ENCODE measurements around the gene MAP7D2.
"Not testable (repeated sequence)": the region's sequence is repeated elsewhere in the genome, so short reads cannot be mapped to it uniquely, and the experiment has no call there.

MAP7D2 gene

GRCh38 chrX:20130357-20130756, 13.7 kb upstream of the MAP7D2 start:
- Mint-ChIP-seq H3K9me3 (no peaks in the 10 kb centered on the region), H3K27ac (no peak overlapping the region), H3K4me1 (ENCODE audit: low read depth) (no peaks in the 10 kb centered on the region), H3K27me3 (ENCODE audit: low read depth) (no peaks in the 10 kb centered on the region), H3K4me3 (no peak overlapping the region), H3K36me3 (ENCODE audit: low read depth) (peaks cover 16% of the 10 kb centered on the region)
- DNase-seq (ENCODE audit: low spot score) = no peak

- Mint-ChIP-seq H3K4me3 (no peak overlapping the region), H3K27ac (no peak overlapping the region), H3K27me3 (ENCODE audit: low read depth) (no peaks in the 10 kb centered on the region), H3K9me3 (no peaks in the 10 kb centered on the region), H3K4me1 (ENCODE audit: low read depth) (no peaks in the 10 kb centered on the region), H3K36me3 (ENCODE audit: low read depth) (peaks cover 16% of the 10 kb centered on the region)
- no peak for DNase-seq (ENCODE audit: low spot score)
Observed at GRCh38 chrX:20129547-20129946, 12.8 kb upstream of the MAP7D2 start.

GRCh38 chrX:20128670-20129069, 12.0 kb upstream of the MAP7D2 start:
- Mint-ChIP-seq H3K36me3 (ENCODE audit: low read depth) (peaks cover 13% of the 10 kb centered on the region), H3K27me3 (ENCODE audit: low read depth) (no peaks in the 10 kb centered on the region), H3K27ac (no peak overlapping the region), H3K4me1 (ENCODE audit: low read depth) (no peaks in the 10 kb centered on the region), H3K4me3 (no peak overlapping the region), H3K9me3 (no peaks in the 10 kb centered on the region)
- DNase-seq (ENCODE audit: low spot score) = no peak

- H3K4me3 Mint-ChIP-seq; H3K36me3 Mint-ChIP-seq (ENCODE audit: low read depth); DNase-seq (ENCODE audit: low spot score); H3K27me3 Mint-ChIP-seq (ENCODE audit: low read depth); H3K4me1 Mint-ChIP-seq (ENCODE audit: low read depth); H3K9me3 Mint-ChIP-seq; H3K27ac Mint-ChIP-seq: not testable (repeated sequence)
Observed at GRCh38 chrX:20127440-20127839, 10.7 kb upstream of the MAP7D2 start.

GRCh38 chrX:20126833-20127232, 10.1 kb upstream of the MAP7D2 start:
- H3K36me3 Mint-ChIP-seq (ENCODE audit: low read depth); H3K9me3 Mint-ChIP-seq; H3K27ac Mint-ChIP-seq; DNase-seq (ENCODE audit: low spot score); H3K4me1 Mint-ChIP-seq (ENCODE audit: low read depth); H3K4me3 Mint-ChIP-seq; H3K27me3 Mint-ChIP-seq (ENCODE audit: low read depth): not testable (repeated sequence)

GRCh38 chrX:20124964-20125363, 8.3 kb upstream of the MAP7D2 start:
- H3K27me3 Mint-ChIP-seq (ENCODE audit: low read depth) = no peaks in the 10 kb centered on the region
- DNase-seq (ENCODE audit: low spot score) = no peak
- H3K36me3 Mint-ChIP-seq (ENCODE audit: low read depth) = no peaks in the 10 kb centered on the region
- H3K4me1 Mint-ChIP-seq (ENCODE audit: low read depth) = no peaks in the 10 kb centered on the region
- H3K27ac Mint-ChIP-seq = no peak overlapping the region
- no peaks in the 10 kb centered on the region for H3K9me3 Mint-ChIP-seq
- no peak overlapping the region for H3K4me3 Mint-ChIP-seq

- Mint-ChIP-seq H3K4me3 (no peak overlapping the region), H3K27me3 (ENCODE audit: low read depth) (peaks cover 30% of the 10 kb centered on the region), H3K27ac (no peak overlapping the region), H3K36me3 (ENCODE audit: low read depth) (no peaks in the 10 kb centered on the region), H3K9me3 (no peaks in the 10 kb centered on the region), H3K4me1 (ENCODE audit: low read depth) (peaks cover 3% of the 10 kb centered on the region)
- no peak for DNase-seq (ENCODE audit: low spot score)
Observed at GRCh38 chrX:20118065-20118824, 1.5 kb upstream of the MAP7D2 start.

- peaks cover 3% of the 10 kb centered on the region for H3K4me1 Mint-ChIP-seq (ENCODE audit: low read depth)
- H3K9me3 Mint-ChIP-seq = no peaks in the 10 kb centered on the region
- DNase-seq (ENCODE audit: low spot score) = no peak
- H3K36me3 Mint-ChIP-seq (ENCODE audit: low read depth) = no peaks in the 10 kb centered on the region
- peak overlapping the region; percentile 15 for H3K4me3 Mint-ChIP-seq
- H3K27me3 Mint-ChIP-seq (ENCODE audit: low read depth) = peaks cover 30% of the 10 kb centered on the region
- H3K27ac Mint-ChIP-seq = no peak overlapping the region
Observed at GRCh38 chrX:20116087-20116576, 575 bp downstream of the MAP7D2 start.

- Mint-ChIP-seq H3K9me3 (no peaks in the 10 kb centered on the region), H3K36me3 (ENCODE audit: low read depth) (no peaks in the 10 kb centered on the region), H3K4me1 (ENCODE audit: low read depth) (no peaks in the 10 kb centered on the region), H3K4me3 (no peak overlapping the region), H3K27me3 (ENCODE audit: low read depth) (peaks cover 21% of the 10 kb centered on the region), H3K27ac (no peak overlapping the region)
- no peak for DNase-seq (ENCODE audit: low spot score)
Observed at GRCh38 chrX:20112022-20112774, 4.5 kb downstream of the MAP7D2 start.

- H3K9me3 Mint-ChIP-seq = no peaks in the 10 kb centered on the region
- H3K4me1 Mint-ChIP-seq (ENCODE audit: low read depth) = no peaks in the 10 kb centered on the region
- no peak overlapping the region for H3K27ac Mint-ChIP-seq
- no peak overlapping the region for H3K4me3 Mint-ChIP-seq
- no peaks in the 10 kb centered on the region for H3K36me3 Mint-ChIP-seq (ENCODE audit: low read depth)
- peaks cover 19% of the 10 kb centered on the region for H3K27me3 Mint-ChIP-seq (ENCODE audit: low read depth)
- DNase-seq (ENCODE audit: low spot score) = no peak
Observed at GRCh38 chrX:20111271-20111670, 5.4 kb downstream of the MAP7D2 start.

- no peak for DNase-seq (ENCODE audit: low spot score)
- Mint-ChIP-seq H3K9me3 (no peaks in the 10 kb centered on the region), H3K27me3 (ENCODE audit: low read depth) (no peaks in the 10 kb centered on the region), H3K36me3 (ENCODE audit: low read depth) (no peaks in the 10 kb centered on the region), H3K4me1 (ENCODE audit: low read depth) (no peaks in the 10 kb centered on the region), H3K27ac (no peak overlapping the region), H3K4me3 (no peak overlapping the region)
Observed at GRCh38 chrX:20101934-20102581, 14.6 kb downstream of the MAP7D2 start.

- H3K4me3 Mint-ChIP-seq = no peak overlapping the region
- H3K36me3 Mint-ChIP-seq (ENCODE audit: low read depth) = no peaks in the 10 kb centered on the region
- no peak for DNase-seq (ENCODE audit: low spot score)
- H3K4me1 Mint-ChIP-seq (ENCODE audit: low read depth) = no peaks in the 10 kb centered on the region
- H3K9me3 Mint-ChIP-seq = no peaks in the 10 kb centered on the region
- H3K27ac Mint-ChIP-seq = no peak overlapping the region
- peaks cover 3% of the 10 kb centered on the region for H3K27me3 Mint-ChIP-seq (ENCODE audit: low read depth)
Observed at GRCh38 chrX:20091499-20091898, 25.2 kb downstream of the MAP7D2 start.

GRCh38 chrX:20089845-20090244, 26.9 kb downstream of the MAP7D2 start:
- Mint-ChIP-seq H3K4me3 (no peak overlapping the region), H3K27me3 (ENCODE audit: low read depth) (peaks cover 3% of the 10 kb centered on the region), H3K4me1 (ENCODE audit: low read depth) (no peaks in the 10 kb centered on the region), H3K9me3 (no peaks in the 10 kb centered on the region), H3K27ac (no peak overlapping the region), H3K36me3 (ENCODE audit: low read depth) (no peaks in the 10 kb centered on the region)
- DNase-seq (ENCODE audit: low spot score) = no peak

- Mint-ChIP-seq H3K36me3 (ENCODE audit: low read depth) (no peaks in the 10 kb centered on the region), H3K4me3 (no peak overlapping the region), H3K27me3 (ENCODE audit: low read depth) (peaks cover 2% of the 10 kb centered on the region), H3K4me1 (ENCODE audit: low read depth) (no peaks in the 10 kb centered on the region), H3K27ac (no peak overlapping the region), H3K9me3 (no peaks in the 10 kb centered on the region)
- no peak for DNase-seq (ENCODE audit: low spot score)
Observed at GRCh38 chrX:20080277-20080676, 36.4 kb downstream of the MAP7D2 start.

Measured in T-helper 2 cell treated with Interferon-gamma antibody and Interleukin-4, amounts not matched to agents 5 μg/mL and 100 μg/mL, for 36 hours (primary cell).